HUES6 (cell line): ENCODE data around the gene ABCE1.

Experiments used
- H3K27ac ChIP-seq: 2 replicates; pipeline ENCODE4 v1.7.0; 2013; ENCODE audit warnings: low read depth, mild to moderate bottlenecking, low read length, inconsistent platforms
- H3K27me3 ChIP-seq: 2 replicates; pipeline ENCODE4 v1.6.1; 2013; ENCODE audit warnings: low read length; ENCODE audit not compliant: control insufficient read depth, insufficient read depth
- H3K36me3 ChIP-seq: 2 replicates; pipeline ENCODE4 v1.6.1; 2013; ENCODE audit warnings: low read length; ENCODE audit not compliant: control insufficient read depth, insufficient read depth
- H3K4me1 ChIP-seq: 2 replicates; pipeline ENCODE4 v1.6.1; 2013; ENCODE audit warnings: low read length; ENCODE audit not compliant: control insufficient read depth, insufficient read depth
- H3K4me3 ChIP-seq: 2 replicates; pipeline ENCODE4 v1.5.1; 2013; ENCODE audit warnings: low read depth, low read length
- H3K9ac ChIP-seq: one replicate; pipeline ENCODE4 v1.6.1; 2013; ENCODE audit warnings: mild to moderate bottlenecking, low read length
- H3K9me3 ChIP-seq: 2 replicates; pipeline ENCODE4 v1.6.1; 2013; ENCODE audit warnings: low read depth, low read length; ENCODE audit not compliant: control insufficient read depth, insufficient read depth

Gene ABCE1

DNA sequence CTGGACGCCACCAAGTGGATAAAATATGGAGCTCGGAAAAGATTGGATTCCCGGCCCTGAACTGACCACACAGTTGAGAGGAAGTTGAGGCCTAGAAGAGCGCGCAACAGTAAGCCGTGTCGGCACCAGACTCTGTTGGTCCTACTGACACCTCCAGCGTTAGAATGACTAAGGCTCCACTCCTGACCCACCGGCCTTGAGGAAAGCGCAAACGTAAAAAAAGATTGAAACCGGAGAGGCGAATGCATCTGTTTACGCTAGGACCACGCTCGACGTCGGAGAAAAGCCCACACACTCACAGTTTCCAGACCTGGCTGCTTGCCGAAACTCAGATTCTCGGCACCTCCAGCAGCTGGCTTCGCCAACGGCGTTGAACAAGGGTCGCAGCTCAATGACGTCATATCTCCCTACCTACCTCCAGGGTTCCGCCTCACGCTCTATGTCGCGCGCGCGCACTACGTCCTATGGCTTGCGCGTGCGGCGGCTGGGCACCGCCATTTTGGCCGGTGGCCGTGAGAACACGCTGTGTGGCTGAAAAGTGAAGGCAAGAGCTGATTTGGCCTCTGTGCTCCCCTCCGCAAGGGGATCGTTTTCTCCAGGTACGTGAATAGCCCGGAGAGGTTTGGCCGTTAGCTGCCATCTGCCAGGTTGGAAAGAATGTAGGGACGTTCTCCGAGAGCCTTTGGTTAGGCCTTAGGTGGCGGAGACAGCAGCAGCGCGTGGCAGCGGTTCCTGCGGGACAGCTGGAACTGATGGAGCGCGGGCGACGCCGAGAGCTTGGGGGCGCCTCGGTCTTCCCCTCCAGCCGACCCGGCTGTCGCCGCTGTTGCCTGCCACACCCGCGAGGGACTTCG is at the start of gene ABCE1, which contains the start of gene ANAPC10:
Gene ABCE1 (plus strand): TSS at position 491 of the 854 bp plus-strand sequence. CDS start 6,102 bp downstream, outside the sequence.
Gene ANAPC10 (minus strand): TSS at position 376 of the 854 bp plus-strand sequence. CDS start 2,097 bp downstream, outside the sequence.
- H3K27me3 ChIP-seq = no peaks in the 10 kb centered on the region
- peak within 1 kb of the TSS; percentile 38; the same call in 1 of the 2 replicates for H3K27ac ChIP-seq
- H3K4me1 ChIP-seq = no peaks in the 10 kb centered on the region; the same call in 1 of the 2 replicates
- H3K4me3 ChIP-seq = peak within 1 kb of the TSS; percentile 89
- H3K9ac ChIP-seq = peak within 1 kb of the TSS; percentile 91
- peaks cover 22% of the 10 kb centered on the region for H3K36me3 ChIP-seq
- peaks cover 4% of the 10 kb centered on the region; the same call in 1 of the 2 replicates for H3K9me3 ChIP-seq

GRCh38 chr4:145048817-145049216 is 49.3 kb upstream of the ABCE1 start:
- H3K27ac ChIP-seq = no peak overlapping the region
- peaks cover 7% of the 10 kb centered on the region for H3K36me3 ChIP-seq
- no peaks in the 10 kb centered on the region for H3K9me3 ChIP-seq
- no peaks in the 10 kb centered on the region for H3K27me3 ChIP-seq
- no peak overlapping the region for H3K9ac ChIP-seq
- H3K4me1 ChIP-seq = 0 out of 2 replicates have a peak, but pooled peaks cover 3% of the 10 kb centered on the region
- H3K4me3 ChIP-seq = no peak overlapping the region

DNA sequence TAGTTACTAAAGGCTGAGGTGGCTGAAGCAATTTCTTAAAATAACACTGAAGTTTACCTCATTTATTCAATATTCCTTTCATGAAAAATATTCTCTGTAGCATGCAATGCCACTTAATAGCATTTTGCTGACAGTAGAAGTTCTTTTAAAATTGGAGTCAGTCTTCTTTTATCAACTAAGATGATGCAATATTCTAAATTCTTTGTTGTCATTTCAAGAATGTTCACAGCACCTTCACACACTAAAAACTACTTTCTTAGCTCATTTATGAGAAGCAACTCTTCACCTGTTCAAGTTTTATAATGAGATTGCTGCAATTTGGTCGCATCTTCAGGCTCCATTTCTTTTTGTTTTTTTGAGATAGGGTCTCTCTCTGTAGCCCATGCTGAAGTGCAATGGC is 48.9 kb upstream of the ABCE1 start:
- Histone ChIP-seq H3K36me3 (peaks cover 7% of the 10 kb centered on the region), H3K4me3 (no peak overlapping the region), H3K4me1 (0 out of 2 replicates have a peak, but pooled peaks cover under 1% of the 10 kb centered on the region), H3K9ac (no peak overlapping the region), H3K27me3 (no peaks in the 10 kb centered on the region), H3K27ac (no peak overlapping the region), H3K9me3 (no peaks in the 10 kb centered on the region)

- Histone ChIP-seq H3K4me3 (no peak overlapping the region), H3K4me1 (no peaks in the 10 kb centered on the region), H3K36me3 (peaks cover 3% of the 10 kb centered on the region; the same call in 1 of the 2 replicates), H3K27ac (no peak overlapping the region), H3K9me3 (no peaks in the 10 kb centered on the region), H3K9ac (no peak overlapping the region), H3K27me3 (no peaks in the 10 kb centered on the region)
These were observed 42.4 kb upstream of the ABCE1 start for GRCh38 chr4:145055533-145056257.

GRCh38 chr4:145056325-145057130 is 41.6 kb upstream of the ABCE1 start:
- Histone ChIP-seq H3K9ac (no peak overlapping the region), H3K4me3 (no peak overlapping the region), H3K27me3 (no peaks in the 10 kb centered on the region)

GRCh38 chr4:145058256-145058655 is 39.9 kb upstream of the ABCE1 start:
- peaks cover 4% of the 10 kb centered on the region; the same call in 1 of the 2 replicates for H3K36me3 ChIP-seq
- H3K4me1 ChIP-seq = no peaks in the 10 kb centered on the region
- H3K9me3 ChIP-seq = no peaks in the 10 kb centered on the region
- H3K4me3 ChIP-seq = no peak overlapping the region
- H3K9ac ChIP-seq = no peak overlapping the region
- H3K27me3 ChIP-seq = no peaks in the 10 kb centered on the region
- H3K27ac ChIP-seq = no peak overlapping the region

More at GRCh38 chr4:145056325-145057130, 41.6 kb upstream of the ABCE1 start:
- Histone ChIP-seq H3K4me1 (no peaks in the 10 kb centered on the region), H3K36me3 (peaks cover 2% of the 10 kb centered on the region; the same call in 1 of the 2 replicates), H3K27ac (no peak overlapping the region), H3K9me3 (no peaks in the 10 kb centered on the region)

DNA sequence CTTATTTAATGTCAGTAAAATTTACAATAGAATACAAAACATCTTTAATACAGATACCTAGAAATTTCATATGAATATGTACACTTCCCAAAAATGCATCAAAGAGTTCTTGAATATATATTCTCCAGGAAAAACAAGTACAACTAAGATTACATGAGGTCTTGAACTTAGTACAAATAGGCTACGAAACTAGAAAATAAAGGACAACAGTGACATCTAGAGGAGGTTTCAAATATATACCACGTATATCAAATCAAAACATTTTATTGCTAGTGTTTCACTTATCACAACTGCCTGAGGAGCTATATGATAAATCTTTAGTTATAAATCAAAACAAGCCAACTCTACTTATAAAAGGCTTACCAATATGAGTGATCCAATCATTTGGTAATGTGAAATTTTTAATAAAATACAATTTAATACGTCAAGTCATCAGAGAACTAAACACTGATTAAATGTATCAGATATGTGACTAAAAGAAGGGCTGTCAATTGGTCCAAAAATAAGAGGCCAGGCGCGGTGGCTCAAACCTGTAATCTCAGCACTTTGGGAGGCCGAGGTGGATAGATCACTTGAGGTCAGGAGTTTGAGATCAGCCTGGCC is 36.7 kb upstream of the ABCE1 start:
- no peak overlapping the region for H3K9ac ChIP-seq
- no peak overlapping the region for H3K27ac ChIP-seq
- H3K9me3 ChIP-seq = no peaks in the 10 kb centered on the region
- peaks cover 4% of the 10 kb centered on the region; the same call in 1 of the 2 replicates for H3K36me3 ChIP-seq
- H3K4me1 ChIP-seq = peaks cover 15% of the 10 kb centered on the region
- H3K27me3 ChIP-seq = no peaks in the 10 kb centered on the region
- no peak overlapping the region for H3K4me3 ChIP-seq

DNA sequence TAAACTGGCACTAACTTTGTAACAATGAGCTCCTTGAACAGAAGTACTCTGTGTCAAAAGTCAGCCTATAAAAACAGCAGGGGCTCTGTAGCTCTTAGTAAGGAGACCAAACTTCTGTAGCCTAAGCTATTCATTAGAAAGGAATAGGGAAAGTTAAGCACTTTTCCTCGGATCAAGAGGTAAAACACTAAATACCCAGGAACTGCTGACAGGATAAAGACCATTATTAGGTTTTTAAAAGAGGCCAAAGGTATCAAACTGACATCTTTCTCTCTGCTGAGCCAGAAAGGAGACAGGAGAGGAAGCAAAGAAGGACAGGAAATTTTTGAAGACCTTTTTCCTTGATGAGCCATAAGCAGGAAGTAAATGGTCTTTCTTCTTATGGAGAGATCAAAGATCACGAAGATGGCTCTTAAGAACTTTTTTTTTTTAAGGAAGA is 32.0 kb upstream of the ABCE1 start:
- peaks cover 23% of the 10 kb centered on the region for H3K4me1 ChIP-seq
- no peak overlapping the region for H3K9ac ChIP-seq
- H3K27ac ChIP-seq = peak overlapping the region; percentile 42; the same call in 1 of the 2 replicates
- H3K9me3 ChIP-seq = no peaks in the 10 kb centered on the region
- H3K36me3 ChIP-seq = peaks cover 4% of the 10 kb centered on the region; the same call in 1 of the 2 replicates
- peak overlapping the region; percentile 27; the same call in 1 of the 2 replicates for H3K4me3 ChIP-seq
- H3K27me3 ChIP-seq = no peaks in the 10 kb centered on the region

GRCh38 chr4:145069361-145069760 is 28.8 kb upstream of the ABCE1 start:
- no peak overlapping the region for H3K27ac ChIP-seq
- peaks cover 23% of the 10 kb centered on the region for H3K4me1 ChIP-seq
- no peak overlapping the region for H3K9ac ChIP-seq
- no peaks in the 10 kb centered on the region for H3K27me3 ChIP-seq
- H3K9me3 ChIP-seq = no peaks in the 10 kb centered on the region
- H3K36me3 ChIP-seq = no peaks in the 10 kb centered on the region
- no peak overlapping the region for H3K4me3 ChIP-seq

GRCh38 chr4:145071560-145071959 is 26.6 kb upstream of the ABCE1 start:
- H3K36me3 ChIP-seq = peaks cover 12% of the 10 kb centered on the region; the same call in 1 of the 2 replicates
- H3K27me3 ChIP-seq = no peaks in the 10 kb centered on the region
- H3K9ac ChIP-seq = no peak overlapping the region
- H3K27ac ChIP-seq = no peak overlapping the region
- H3K4me3 ChIP-seq = no peak overlapping the region
- H3K4me1 ChIP-seq = peaks cover 6% of the 10 kb centered on the region
- H3K9me3 ChIP-seq = no peaks in the 10 kb centered on the region
